Calu3 (cell line): ENCODE data around the gene GLIPR1L1. TPM values are rescaled to one million over a fixed set of nuclear protein-coding genes. Genes with fewer than 3 reads are reported as not detected.

ENCODE experiments used
- BruUV-seq: library from RNA; stranded (reverse); fragments of 400-500 nt; replicated peaks from 2 replicates; lab custom pipeline; 2021; lab: Mats Ljungman, UMichigan
- CTCF ChIA-PET: fragments of 300-600 bp; sonication (Branson Sonifier 250); formaldehyde crosslinking; loops from one replicate; lab custom pipeline; 2022; ENCODE audit warnings: antibody characterized with exemption; lab: Charles Lee
- DNase-seq: peaks from one replicate; pipeline ENCODE4 v3.0.0; 2022
- H3K27ac Mint-ChIP-seq: one replicate; pipeline ENCODE4 v1.8.0; 2022; ENCODE audit warnings: mixed read lengths; ENCODE audit not compliant: unreplicated experiment
- H3K27me3 Mint-ChIP-seq: one replicate; pipeline ENCODE4 v1.8.0; 2022; ENCODE audit warnings: mixed read lengths; ENCODE audit not compliant: unreplicated experiment
- H3K36me3 Mint-ChIP-seq: one replicate; pipeline ENCODE4 v1.8.0; 2022; ENCODE audit warnings: mild to moderate bottlenecking, moderate library complexity, mixed read lengths; ENCODE audit not compliant: insufficient read depth, unreplicated experiment
- H3K4me1 Mint-ChIP-seq: one replicate; pipeline ENCODE4 v1.8.0; 2022; ENCODE audit warnings: mild to moderate bottlenecking, low read depth, mixed read lengths; ENCODE audit not compliant: unreplicated experiment
- H3K4me3 Mint-ChIP-seq: one replicate; pipeline ENCODE4 v1.8.0; 2022; ENCODE audit warnings: mild to moderate bottlenecking, low read depth, moderate library complexity, mixed read lengths; ENCODE audit not compliant: unreplicated experiment
- H3K9me3 Mint-ChIP-seq: one replicate; pipeline ENCODE4 v1.8.0; 2022; ENCODE audit warnings: low read depth, mixed read lengths; ENCODE audit not compliant: unreplicated experiment
- CTCF ChIP-seq: fragments of 200-600 bp; IDR thresholded peaks from one replicate; pipeline ENCODE4 v1.8.0; 2022; ENCODE audit warnings: antibody characterized with exemption; ENCODE audit not compliant: unreplicated experiment
- intact Hi-C: fragments of 100-400 bp; cut with micrococcal nuclease; formaldehyde crosslinking; loops from one replicate; pipeline ENCODE4 v1.10.0; 2022; ENCODE audit not compliant: unreplicated experiment
- total RNA-seq: library from RNA; stranded (reverse); gene quantifications from 2 replicates; pipeline ENCODE4 v1.2.3, GENCODE V29; 2022

GLIPR1L1 gene
- total RNA-seq, 1 experiment from 2014 or later = not detected

GRCh38 chr12:75378354-75378753 lies 43.9 kb downstream of the GLIPR1L1 start:
- CTCF ChIA-PET = no interaction called here
- Mint-ChIP-seq H3K27me3 (no peaks in the 10 kb centered on the region), H3K27ac (no peak overlapping the region), H3K9me3 (peaks cover under 1% of the 10 kb centered on the region), H3K4me3 (no peak overlapping the region), H3K4me1 (no peaks in the 10 kb centered on the region), H3K36me3 (no peaks in the 10 kb centered on the region)
- no peak for DNase-seq
- TF ChIP-seq CTCF = no peak
- no TSS peak for BruUV-seq
- intact Hi-C loops = no loop called here

DNA sequence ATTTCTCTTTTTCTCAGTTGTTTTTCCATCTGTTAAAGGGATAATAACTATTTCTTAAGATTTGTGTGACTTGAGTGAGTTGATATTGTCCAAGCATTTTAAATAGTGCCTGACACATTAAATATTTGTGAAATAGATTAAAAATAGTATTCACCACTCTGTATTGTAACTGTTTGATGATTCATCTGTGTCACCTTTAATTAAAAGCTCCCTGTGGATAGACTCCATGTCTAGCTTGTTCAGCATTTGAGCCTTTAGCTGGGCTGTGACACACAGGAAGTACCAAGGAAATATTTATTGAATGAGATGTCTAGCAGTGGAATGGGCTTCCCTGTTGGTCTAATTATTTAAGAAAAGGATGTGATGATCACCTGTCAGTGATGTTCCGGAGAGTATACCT lies 54.6 kb downstream of the GLIPR1L1 start:
- intact Hi-C loops = no loop called here
- Mint-ChIP-seq H3K27me3 (no peaks in the 10 kb centered on the region), H3K4me3 (peak overlapping the region; percentile 89), H3K36me3 (peaks cover 19% of the 10 kb centered on the region), H3K9me3 (peaks cover 4% of the 10 kb centered on the region), H3K27ac (peak overlapping the region; percentile 94), H3K4me1 (peaks cover 36% of the 10 kb centered on the region)
- no TSS peak for BruUV-seq
- peak; percentile 15 for DNase-seq
- CTCF ChIA-PET = interaction anchor here (1.0 kb wide), 1 partner anchor 55 kb away, joined by 5 read pairs; the partner anchor contains the start of gene GLIPR1L1
- TF ChIP-seq CTCF = no peak

DNA sequence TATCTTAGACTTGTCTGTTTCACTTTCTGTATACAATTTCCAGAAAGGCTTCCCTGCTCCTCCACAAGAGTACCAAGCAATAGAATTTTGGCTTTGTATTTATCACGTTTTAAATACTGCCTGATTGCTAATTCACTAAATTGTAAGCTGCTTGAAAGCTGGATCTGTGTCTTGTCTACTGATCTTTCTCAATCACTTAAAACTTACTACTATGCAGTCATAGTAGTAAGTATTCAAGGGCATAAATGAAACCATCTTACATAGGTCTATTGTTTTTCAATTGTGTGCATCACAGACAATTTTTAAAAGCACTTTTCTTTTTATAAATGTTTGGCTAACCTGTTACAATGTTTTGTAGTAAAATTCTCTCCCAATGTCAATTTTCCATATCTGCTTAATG lies 55.2 kb downstream of the GLIPR1L1 start:
- no peak for TF ChIP-seq CTCF
- Mint-ChIP-seq H3K4me3 (peak overlapping the region; percentile 89), H3K9me3 (peaks cover 4% of the 10 kb centered on the region), H3K4me1 (peaks cover 36% of the 10 kb centered on the region), H3K27ac (peak overlapping the region; percentile 94), H3K36me3 (peaks cover 19% of the 10 kb centered on the region), H3K27me3 (no peaks in the 10 kb centered on the region)
- DNase-seq = no peak
- no TSS peak for BruUV-seq
- CTCF ChIA-PET = interaction anchor here (1.0 kb wide), 1 partner anchor 55 kb away, joined by 5 read pairs; the partner anchor contains the start of gene GLIPR1L1
- intact Hi-C loops = loop anchor here (2.0 kb wide), 3 partner anchors 55 to 99 kb away; partner anchors contain the start of genes GLIPR1 and GLIPR1L1

GRCh38 chr12:75390156-75390898 lies 55.9 kb downstream of the GLIPR1L1 start:
- Mint-ChIP-seq H3K9me3 (peaks cover 4% of the 10 kb centered on the region), H3K27me3 (no peaks in the 10 kb centered on the region), H3K36me3 (peaks cover 19% of the 10 kb centered on the region), H3K27ac (peak overlapping the region; percentile 94), H3K4me3 (peak overlapping the region; percentile 89), H3K4me1 (peaks cover 36% of the 10 kb centered on the region)
- DNase-seq = no peak
- TSS peak; percentile 76 for BruUV-seq
- CTCF ChIA-PET = interaction anchor here (0.7 to 2.8 kb wide), 13 partner anchors 27 to 1139 kb away, joined by 3 to 36 read pairs (median 6); partner anchors contain the start of genes GLIPR1, GLIPR1L1 and KRR1
- intact Hi-C loops = loop anchor here (2.0 kb wide), 3 partner anchors 56 to 98 kb away; partner anchors contain the start of genes GLIPR1 and GLIPR1L1
- TF ChIP-seq CTCF = no peak
